IMR-90 (cell line): ENCODE data around the gene FERMT2. TPM values are rescaled to one million over a fixed set of nuclear protein-coding genes. Genes with fewer than 3 reads are reported as not detected.

ENCODE experiments used
- ATAC-seq: fragments of 200-7000 bp; cut with Tn5 transposase; 2 replicates; pipeline ENCODE4 v1.9.1; 2020; ENCODE audit warnings: low read depth, mild to moderate bottlenecking, moderate library complexity
- BruUV-seq: library from RNA; stranded (reverse); fragments of 400-500 nt; replicated peaks from 2 replicates; lab custom pipeline; 2021; lab: Mats Ljungman, UMichigan
- CTCF ChIA-PET: fragments of 300-600 bp; formaldehyde crosslinking; extraction: SDS; loops from one replicate; lab custom pipeline; 2021; ENCODE audit warnings: antibody characterized with exemption; lab: Yijun Ruan, JAX
- POLR2A ChIA-PET: fragments of 300-600 bp; sonication (Branson Sonifier 250); formaldehyde crosslinking; loops from one replicate; lab custom pipeline; 2022; ENCODE audit warnings: antibody characterized with exemption; ENCODE audit not compliant: unreplicated experiment; lab: Charles Lee
- DNase-seq: peaks from one replicate; pipeline ENCODE4 v3.0.0; 2013
- H2AFZ ChIP-seq: replicated peaks from 2 replicates; pipeline ENCODE3; 2013; ENCODE audit warnings: low read length, mild to moderate bottlenecking; ENCODE audit not compliant: poor library complexity
- H2AK5ac ChIP-seq: 2 replicates; pipeline ENCODE4 v1.6.1; 2013; ENCODE audit warnings: low read depth, low read length, inconsistent platforms
- H2AK9ac ChIP-seq: replicated peaks from 2 replicates; pipeline ENCODE3; 2013; ENCODE audit warnings: mild to moderate bottlenecking, low read depth, low read length, moderate library complexity; ENCODE audit not compliant: poor library complexity
- H2BK120ac ChIP-seq: 2 replicates; pipeline ENCODE4 v1.6.1; 2013; ENCODE audit warnings: low read depth, low read length, inconsistent platforms
- H2BK15ac ChIP-seq: 3 replicates; pipeline ENCODE4 v1.6.1; 2013; ENCODE audit warnings: low read depth, low read length, inconsistent platforms
- H2BK20ac ChIP-seq: 2 replicates; pipeline ENCODE4 v1.6.1; 2013; ENCODE audit warnings: low read depth, mild to moderate bottlenecking, inconsistent platforms, low read length, moderate library complexity
- H2BK5ac ChIP-seq: 2 replicates; pipeline ENCODE4 v1.6.1; 2013; ENCODE audit warnings: mild to moderate bottlenecking, low read depth, low read length, inconsistent platforms; ENCODE audit not compliant: poor library complexity, severe bottlenecking
- H3K14ac ChIP-seq: replicated peaks from 2 replicates; pipeline ENCODE4 v1.6.1; 2013; ENCODE audit warnings: low read depth, low read length, inconsistent platforms
- H3K18ac ChIP-seq: 2 replicates; pipeline ENCODE4 v1.6.1; 2013; ENCODE audit warnings: low read depth, low read length, control low read depth
- H3K23ac ChIP-seq: 2 replicates; pipeline ENCODE4 v1.6.1; 2013; ENCODE audit warnings: low read depth, low read length, inconsistent platforms
- H3K27ac ChIP-seq: 2 replicates; pipeline ENCODE4 v1.5.1; 2013; ENCODE audit warnings: mild to moderate bottlenecking, control low read depth, low read length; ENCODE audit not compliant: insufficient read depth
- H3K27me3 ChIP-seq: 2 replicates; pipeline ENCODE4 v1.6.1; 2013; ENCODE audit warnings: low read length; ENCODE audit not compliant: control insufficient read depth, insufficient read depth
- H3K36me3 ChIP-seq: 2 replicates; pipeline ENCODE4 v1.6.1; 2013; ENCODE audit warnings: low read length, mixed read lengths; ENCODE audit not compliant: control insufficient read depth, insufficient read depth
- H3K4ac ChIP-seq: 2 replicates; pipeline ENCODE4 v1.6.1; 2013; ENCODE audit warnings: low read depth, low read length, inconsistent platforms
- H3K4me1 ChIP-seq: 2 replicates; pipeline ENCODE4 v1.6.1; 2013; ENCODE audit warnings: low read length, mixed read lengths; ENCODE audit not compliant: control insufficient read depth, insufficient read depth
- H3K4me2 ChIP-seq: 2 replicates; pipeline ENCODE4 v1.6.1; 2013; ENCODE audit warnings: low read depth, mild to moderate bottlenecking, control low read depth, low read length, moderate library complexity
- H3K4me3 ChIP-seq: 2 replicates; pipeline ENCODE4 v1.5.1; 2013; ENCODE audit warnings: low read depth, mild to moderate bottlenecking, control low read depth, low read length, moderate library complexity; ENCODE audit not compliant: insufficient read depth
- H3K56ac ChIP-seq: 2 replicates; pipeline ENCODE4 v1.6.1; 2013; ENCODE audit warnings: low read length, inconsistent platforms; ENCODE audit not compliant: insufficient read depth; ENCODE audit errors: extremely low read depth
- H3K79me1 ChIP-seq, 2 experiments: 2 replicates each; pipeline ENCODE4 v1.6.1; 2013; ENCODE audit warnings: low read length in 2 of 2, inconsistent platforms in 1 of 2, low read depth in 1 of 2
- H3K9ac ChIP-seq: 2 replicates; pipeline ENCODE4 v1.6.1; 2013; ENCODE audit warnings: low read depth, low read length, control low read depth
- H3K9me1 ChIP-seq: 2 replicates; pipeline ENCODE4 v1.6.1; 2013; ENCODE audit warnings: low read length, inconsistent platforms; ENCODE audit not compliant: insufficient read depth
- H3K9me3 ChIP-seq: 2 replicates; pipeline ENCODE4 v1.6.1; 2013; ENCODE audit warnings: low read length; ENCODE audit not compliant: control insufficient read depth, insufficient read depth
- H4K20me1 ChIP-seq: 2 replicates; pipeline ENCODE4 v1.6.1; 2013; ENCODE audit warnings: low read length, inconsistent platforms; ENCODE audit not compliant: insufficient read depth
- H4K5ac ChIP-seq: 2 replicates; pipeline ENCODE4 v1.6.1; 2013; ENCODE audit warnings: mild to moderate bottlenecking, low read depth, low read length, control low read depth
- H4K8ac ChIP-seq, 2 experiments: 2 replicates each; pipeline ENCODE4 v1.6.1; 2013; ENCODE audit warnings: low read depth in 2 of 2, low read length in 2 of 2, control low read depth in 1 of 2, inconsistent platforms in 1 of 2
- H4K91ac ChIP-seq: 2 replicates; pipeline ENCODE4 v1.6.1; 2013; ENCODE audit warnings: low read depth, low read length, inconsistent platforms; ENCODE audit not compliant: insufficient read depth
- BHLHE40 ChIP-seq: fragments of 150-350 bp; IDR thresholded peaks from 2 replicates; pipeline ENCODE4 v1.6.1; 2016; ENCODE audit warnings: mild to moderate bottlenecking, low read depth, low read length
- MAFK ChIP-seq: IDR thresholded peaks from 2 replicates; pipeline ENCODE4 v1.6.1; 2012; ENCODE audit warnings: low read depth, low read length, improper control_type of control experiment
- MAZ ChIP-seq: IDR thresholded peaks from 2 replicates; pipeline ENCODE4 v1.6.1; 2012; ENCODE audit warnings: low read depth, mild to moderate bottlenecking, low read length, improper control_type of control experiment, moderate library complexity, borderline replicate concordance
- POLR2A ChIP-seq: IDR thresholded peaks from 2 replicates; pipeline ENCODE4 v1.6.1; 2012; ENCODE audit warnings: mild to moderate bottlenecking, low read depth, low read length
- dilution Hi-C: fragments of 300-500 bp; cut with HindIII; formaldehyde crosslinking; loops from one replicate; pipeline ENCODE4 v1.14.3; 2018; ENCODE audit warnings: low sequenced_read_pairs; ENCODE audit not compliant: unreplicated experiment
- in situ Hi-C: fragments of 300-500 bp; cut with MboI; formaldehyde crosslinking; loops from 3 replicates; pipeline ENCODE4 v1.14.3; 2019; ENCODE audit warnings: low sequenced_read_pairs, inconsistent platforms, mixed read lengths
- intact Hi-C: fragments of 100-400 bp; cut with micrococcal nuclease; formaldehyde crosslinking; loops from 2 replicates; pipeline ENCODE4 v1.10.0; 2022
- polyA plus RNA-seq, 3 experiments: library from polyadenylated mRNA; depleted of rRNA; stranded (reverse); fragments of >200 nt; gene quantifications; 2 replicates each; pipeline ENCODE4 v1.2.3, GENCODE V29; 2012; ENCODE audit warnings: low replicate concordance in 1 of 3
- total RNA-seq: library from RNA; depleted of rRNA; stranded (reverse); fragments of >200 nt; gene quantifications from 2 replicates; pipeline ENCODE4 v1.2.3, GENCODE V29; 2012

Gene FERMT2
- total and polyA plus RNA-seq, 2 of the 4 experiments (the other 2 are of a cell fraction): 131 to 217 TPM

GRCh38 chr14:52974406-52974805 is 23.6 kb upstream of the FERMT2 start:
- no peak overlapping the region for H3K56ac ChIP-seq
- no peak overlapping the region for H2BK120ac ChIP-seq
- H3K4me3 ChIP-seq: no peak overlapping the region
- no peak overlapping the region for H3K4ac ChIP-seq
- no peak overlapping the region for H2BK15ac ChIP-seq
- no peak overlapping the region for H2AK5ac ChIP-seq
- H3K18ac ChIP-seq: peak overlapping the region; percentile 26; the same call in 1 of the 2 replicates
- no peak overlapping the region for H4K8ac ChIP-seq
- POLR2A ChIA-PET: no interaction called here
- no peak overlapping the region for H3K9ac ChIP-seq
- H2BK20ac ChIP-seq: no peak overlapping the region
- no peaks in the 10 kb centered on the region for H4K20me1 ChIP-seq
- H3K23ac ChIP-seq: no peak overlapping the region
- H3K9me1 ChIP-seq: no peaks in the 10 kb centered on the region
- H4K91ac ChIP-seq: no peak overlapping the region
- H3K79me1 ChIP-seq: no peaks in the 10 kb centered on the region
- H2AFZ ChIP-seq: no peak overlapping the region
- no peaks in the 10 kb centered on the region for H3K27me3 ChIP-seq
- no peak overlapping the region for H3K27ac ChIP-seq
- H4K5ac ChIP-seq: no peak overlapping the region
- TF ChIP-seq BHLHE40 (no peak), MAFK (no peak), POLR2A (no peak), MAZ (no peak)
- DNase-seq (peak; percentile 41), ATAC-seq (peak; percentile 59)
- H3K9me3 ChIP-seq: peaks cover 3% of the 10 kb centered on the region; the same call in 1 of the 2 replicates
- no TSS peak for BruUV-seq
- CTCF ChIA-PET: no interaction called here
- H3K14ac ChIP-seq: no peak overlapping the region; the same call in 1 of the 2 replicates
- no peaks in the 10 kb centered on the region for H3K4me1 ChIP-seq
- dilution Hi-C loops: no loop called here
- H2AK9ac ChIP-seq: no peak overlapping the region
- intact Hi-C loops: no loop called here
- no peak overlapping the region for H3K4me2 ChIP-seq
- no peaks in the 10 kb centered on the region for H3K36me3 ChIP-seq
- in situ Hi-C loops: loop anchor here (25.0 kb wide), 1 partner anchor 338 kb away; no protein-coding TSS in a partner anchor
- H2BK5ac ChIP-seq: no peak overlapping the region
